Measurements from ENCODE around the gene C16orf87.

DNA sequence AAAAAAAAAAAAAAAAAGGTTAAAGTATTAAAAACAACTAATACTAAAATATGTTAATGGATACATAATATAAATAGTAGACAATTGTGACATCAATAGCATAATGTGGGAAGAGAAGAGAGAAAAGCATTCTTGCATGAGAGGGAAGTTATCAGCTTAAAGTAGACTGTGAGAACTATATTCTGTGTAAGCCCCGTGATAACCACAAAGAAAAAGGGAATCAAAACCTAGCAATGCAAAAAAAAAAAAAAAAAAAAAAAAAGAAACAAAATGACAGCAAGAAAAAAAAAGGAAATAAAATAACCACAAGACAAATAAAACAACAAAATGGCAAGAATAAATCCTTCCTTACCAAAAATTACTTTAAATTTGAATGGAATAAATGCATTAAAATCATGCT is 43.1 kb downstream of the C16orf87 start:
- TF ChIP-seq POLR2A (IDR thresholded peaks at IDR 0.05) = no peak
- TF ChIP-seq, protein P1, sequence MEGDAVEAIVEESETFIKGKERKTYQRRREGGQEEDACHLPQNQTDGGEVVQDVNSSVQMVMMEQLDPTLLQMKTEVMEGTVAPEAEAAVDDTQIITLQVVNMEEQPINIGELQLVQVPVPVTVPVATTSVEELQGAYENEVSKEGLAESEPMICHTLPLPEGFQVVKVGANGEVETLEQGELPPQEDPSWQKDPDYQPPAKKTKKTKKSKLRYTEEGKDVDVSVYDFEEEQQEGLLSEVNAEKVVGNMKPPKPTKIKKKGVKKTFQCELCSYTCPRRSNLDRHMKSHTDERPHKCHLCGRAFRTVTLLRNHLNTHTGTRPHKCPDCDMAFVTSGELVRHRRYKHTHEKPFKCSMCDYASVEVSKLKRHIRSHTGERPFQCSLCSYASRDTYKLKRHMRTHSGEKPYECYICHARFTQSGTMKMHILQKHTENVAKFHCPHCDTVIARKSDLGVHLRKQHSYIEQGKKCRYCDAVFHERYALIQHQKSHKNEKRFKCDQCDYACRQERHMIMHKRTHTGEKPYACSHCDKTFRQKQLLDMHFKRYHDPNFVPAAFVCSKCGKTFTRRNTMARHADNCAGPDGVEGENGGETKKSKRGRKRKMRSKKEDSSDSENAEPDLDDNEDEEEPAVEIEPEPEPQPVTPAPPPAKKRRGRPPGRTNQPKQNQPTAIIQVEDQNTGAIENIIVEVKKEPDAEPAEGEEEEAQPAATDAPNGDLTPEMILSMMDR (IDR thresholded peaks at IDR 0.05) = no peak
